ENCODE data around the gene FGF6. TPM values are rescaled to one million over a fixed set of nuclear protein-coding genes. Genes with fewer than 3 reads are reported as not detected.

FGF6 gene
- total and polyA plus RNA-seq, 2 experiments from 2014 or later: not detected

DNA sequence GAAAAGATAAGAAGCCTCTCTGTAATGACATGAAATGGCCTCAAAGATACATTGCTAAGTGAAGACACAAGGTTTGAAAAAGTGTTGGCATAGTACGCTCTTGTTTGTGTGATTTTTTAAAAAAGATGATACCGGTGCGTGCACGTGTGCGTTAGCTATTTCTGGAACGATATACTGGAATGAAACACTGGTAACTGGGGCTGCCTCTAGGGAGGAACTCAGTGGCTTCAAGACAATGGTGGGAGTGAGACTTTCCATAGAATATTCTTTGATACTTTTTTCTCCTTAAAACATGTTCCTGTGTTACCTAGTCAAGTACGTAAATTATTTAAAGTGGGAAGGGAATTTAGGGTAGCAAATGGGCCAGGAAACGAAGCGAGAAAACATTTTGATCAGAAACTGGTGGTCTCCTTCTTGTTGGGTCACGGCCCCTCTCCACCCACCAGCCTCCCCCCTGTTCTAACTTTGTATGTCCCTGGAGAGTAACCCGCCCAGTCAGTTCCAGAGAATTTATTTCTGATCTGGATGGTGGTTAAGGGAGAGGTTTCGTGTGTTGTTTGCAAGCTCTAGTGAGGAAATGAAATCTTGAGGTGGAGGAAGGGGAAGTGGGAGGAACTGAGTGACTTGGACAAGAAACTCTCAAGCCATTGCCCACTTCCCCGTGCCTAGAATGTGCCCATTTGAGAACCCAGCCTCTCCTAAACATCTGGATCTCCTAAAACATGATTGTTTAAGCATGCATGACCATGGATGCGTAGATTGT, 6.6 kb downstream of the FGF6 start (continued):
- TF ChIP-seq, protein P1, sequence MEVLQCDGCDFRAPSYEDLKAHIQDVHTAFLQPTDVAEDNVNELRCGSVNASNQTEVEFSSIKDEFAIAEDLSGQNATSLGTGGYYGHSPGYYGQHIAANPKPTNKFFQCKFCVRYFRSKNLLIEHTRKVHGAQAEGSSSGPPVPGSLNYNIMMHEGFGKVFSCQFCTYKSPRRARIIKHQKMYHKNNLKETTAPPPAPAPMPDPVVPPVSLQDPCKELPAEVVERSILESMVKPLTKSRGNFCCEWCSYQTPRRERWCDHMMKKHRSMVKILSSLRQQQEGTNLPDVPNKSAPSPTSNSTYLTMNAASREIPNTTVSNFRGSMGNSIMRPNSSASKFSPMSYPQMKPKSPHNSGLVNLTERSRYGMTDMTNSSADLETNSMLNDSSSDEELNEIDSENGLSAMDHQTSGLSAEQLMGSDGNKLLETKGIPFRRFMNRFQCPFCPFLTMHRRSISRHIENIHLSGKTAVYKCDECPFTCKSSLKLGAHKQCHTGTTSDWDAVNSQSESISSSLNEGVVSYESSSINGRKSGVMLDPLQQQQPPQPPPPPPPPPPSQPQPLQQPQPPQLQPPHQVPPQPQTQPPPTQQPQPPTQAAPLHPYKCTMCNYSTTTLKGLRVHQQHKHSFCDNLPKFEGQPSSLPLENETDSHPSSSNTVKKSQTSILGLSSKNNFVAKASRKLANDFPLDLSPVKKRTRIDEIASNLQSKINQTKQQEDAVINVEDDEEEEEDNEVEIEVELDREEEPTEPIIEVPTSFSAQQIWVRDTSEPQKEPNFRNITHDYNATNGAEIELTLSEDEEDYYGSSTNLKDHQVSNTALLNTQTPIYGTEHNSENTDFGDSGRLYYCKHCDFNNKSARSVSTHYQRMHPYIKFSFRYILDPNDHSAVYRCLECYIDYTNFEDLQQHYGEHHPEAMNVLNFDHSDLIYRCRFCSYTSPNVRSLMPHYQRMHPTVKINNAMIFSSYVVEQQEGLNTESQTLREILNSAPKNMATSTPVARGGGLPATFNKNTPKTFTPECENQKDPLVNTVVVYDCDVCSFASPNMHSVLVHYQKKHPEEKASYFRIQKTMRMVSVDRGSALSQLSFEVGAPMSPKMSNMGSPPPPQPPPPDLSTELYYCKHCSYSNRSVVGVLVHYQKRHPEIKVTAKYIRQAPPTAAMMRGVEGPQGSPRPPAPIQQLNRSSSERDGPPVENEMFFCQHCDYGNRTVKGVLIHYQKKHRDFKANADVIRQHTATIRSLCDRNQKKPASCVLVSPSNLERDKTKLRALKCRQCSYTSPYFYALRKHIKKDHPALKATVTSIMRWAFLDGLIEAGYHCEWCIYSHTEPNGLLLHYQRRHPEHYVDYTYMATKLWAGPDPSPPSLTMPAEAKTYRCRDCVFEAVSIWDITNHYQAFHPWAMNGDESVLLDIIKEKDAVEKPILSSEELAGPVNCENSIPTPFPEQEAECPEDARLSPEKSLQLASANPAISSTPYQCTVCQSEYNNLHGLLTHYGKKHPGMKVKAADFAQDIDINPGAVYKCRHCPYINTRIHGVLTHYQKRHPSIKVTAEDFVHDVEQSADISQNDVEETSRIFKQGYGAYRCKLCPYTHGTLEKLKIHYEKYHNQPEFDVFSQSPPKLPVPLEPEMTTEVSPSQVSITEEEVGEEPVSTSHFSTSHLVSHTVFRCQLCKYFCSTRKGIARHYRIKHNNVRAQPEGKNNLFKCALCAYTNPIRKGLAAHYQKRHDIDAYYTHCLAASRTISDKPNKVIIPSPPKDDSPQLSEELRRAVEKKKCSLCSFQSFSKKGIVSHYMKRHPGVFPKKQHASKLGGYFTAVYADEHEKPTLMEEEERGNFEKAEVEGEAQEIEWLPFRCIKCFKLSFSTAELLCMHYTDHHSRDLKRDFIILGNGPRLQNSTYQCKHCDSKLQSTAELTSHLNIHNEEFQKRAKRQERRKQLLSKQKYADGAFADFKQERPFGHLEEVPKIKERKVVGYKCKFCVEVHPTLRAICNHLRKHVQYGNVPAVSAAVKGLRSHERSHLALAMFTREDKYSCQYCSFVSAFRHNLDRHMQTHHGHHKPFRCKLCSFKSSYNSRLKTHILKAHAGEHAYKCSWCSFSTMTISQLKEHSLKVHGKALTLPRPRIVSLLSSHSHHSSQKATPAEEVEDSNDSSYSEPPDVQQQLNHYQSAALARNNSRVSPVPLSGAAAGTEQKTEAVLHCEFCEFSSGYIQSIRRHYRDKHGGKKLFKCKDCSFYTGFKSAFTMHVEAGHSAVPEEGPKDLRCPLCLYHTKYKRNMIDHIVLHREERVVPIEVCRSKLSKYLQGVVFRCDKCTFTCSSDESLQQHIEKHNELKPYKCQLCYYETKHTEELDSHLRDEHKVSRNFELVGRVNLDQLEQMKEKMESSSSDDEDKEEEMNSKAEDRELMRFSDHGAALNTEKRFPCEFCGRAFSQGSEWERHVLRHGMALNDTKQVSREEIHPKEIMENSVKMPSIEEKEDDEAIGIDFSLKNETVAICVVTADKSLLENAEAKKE (CRISPR knock-in tag; IDR thresholded peaks at IDR 0.05): no peak
- no peak for TF ChIP-seq CREB1 (CRISPR knock-in tag; IDR thresholded peaks at IDR 0.05; ENCODE audit: low read depth)
- no peak for TF ChIP-seq ETS1 (IDR thresholded peaks at IDR 0.05)
- no peak for TF ChIP-seq EZH2phosphoT487 (IDR thresholded peaks at IDR 0.05; ENCODE audit: unreplicated experiment)

GRCh38 chr12:4435537-4435936, 10.1 kb downstream of the FGF6 start:
- Histone ChIP-seq H3F3A (replicated peaks; ENCODE audit: low read depth) (0 out of 2 replicates have a peak, but pooled peaks cover 5% of the 10 kb centered on the region), H4K20me1 (replicated peaks; ENCODE audit: insufficient read depth) (no peaks in the 10 kb centered on the region), H3K36me3 (ENCODE audit: insufficient read depth) (no peaks in the 10 kb centered on the region), H3K79me2 (replicated peaks; ENCODE audit: insufficient read depth) (no peaks in the 10 kb centered on the region), H3K4me3 (no peak overlapping the region), H3K4me1 (ENCODE audit: insufficient read depth) (peaks cover 14% of the 10 kb centered on the region), H2AFZ (no peak overlapping the region), H3K9me2 (ENCODE audit: insufficient read depth) (peaks cover 19% of the 10 kb centered on the region), H3K4me2 (no peak overlapping the region), H3K27me3 (ENCODE audit: insufficient read depth) (no peaks in the 10 kb centered on the region), H3K27ac (ENCODE audit: low read depth) (no peak overlapping the region)
- no peak overlapping the region for H3K4me3 Mint-ChIP-seq
- H3K27me3 Mint-ChIP-seq (ENCODE audit: insufficient read depth, low read depth, poor library complexity): peaks cover 13% of the 10 kb centered on the region
- no peak overlapping the region; the same call in 1 of the 2 replicates for H3K27ac Mint-ChIP-seq
- H3K9me3 Mint-ChIP-seq: no peaks in the 10 kb centered on the region; the same call in 2 of the 3 replicates
- ATAC-seq (no peak), DNase-seq (ENCODE audit: low spot score) (no peak)
- H3K4me1 Mint-ChIP-seq: peaks cover 26% of the 10 kb centered on the region
- H3K36me3 Mint-ChIP-seq (ENCODE audit: low read depth): no peaks in the 10 kb centered on the region
- TF ChIP-seq EZH2phosphoT487 (IDR thresholded peaks at IDR 0.05; ENCODE audit: unreplicated experiment): no peak
- TF ChIP-seq, protein P1 (CRISPR knock-in tag; IDR thresholded peaks at IDR 0.05): no peak
- TF ChIP-seq CREB1 (CRISPR knock-in tag; IDR thresholded peaks at IDR 0.05; ENCODE audit: low read depth): no peak
- no peak for TF ChIP-seq JUNB (IDR thresholded peaks at IDR 0.05; ENCODE audit: unreplicated experiment)
- TF ChIP-seq EZH2 (IDR thresholded peaks at IDR 0.05; ENCODE audit: low read depth, unreplicated experiment): no peak
- no peak for TF ChIP-seq NANOG (IDR thresholded peaks at IDR 0.05; ENCODE audit: borderline replicate concordance)

Data from GM23338 (cell line).